Measurements from ENCODE around the gene FBXW2.
"Not testable (repeated sequence)": the region's sequence is repeated elsewhere in the genome, so short reads cannot be mapped to it uniquely, and the experiment has no call there.

The FBXW2 gene

DNA sequence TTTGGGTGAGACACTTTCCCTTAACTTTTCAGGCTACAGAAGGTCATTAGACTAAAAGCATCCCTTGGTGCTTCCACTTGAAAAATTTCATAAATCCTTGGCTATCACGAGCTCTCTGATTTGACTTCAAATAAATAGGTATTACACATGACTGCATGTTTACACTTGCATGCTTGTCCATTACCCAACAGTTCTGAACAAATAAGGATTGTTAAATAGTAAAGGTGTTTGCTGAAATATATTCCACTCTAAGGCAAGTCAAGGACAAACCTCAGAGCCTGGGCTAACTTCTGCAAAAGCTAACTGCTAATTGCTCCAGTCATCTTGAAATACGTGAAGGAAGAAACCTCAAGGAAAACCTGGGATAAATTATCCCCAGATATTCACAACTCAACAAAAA lies 14.5 kb downstream of the FBXW2 start:
- DNase-seq = no peak

DNA sequence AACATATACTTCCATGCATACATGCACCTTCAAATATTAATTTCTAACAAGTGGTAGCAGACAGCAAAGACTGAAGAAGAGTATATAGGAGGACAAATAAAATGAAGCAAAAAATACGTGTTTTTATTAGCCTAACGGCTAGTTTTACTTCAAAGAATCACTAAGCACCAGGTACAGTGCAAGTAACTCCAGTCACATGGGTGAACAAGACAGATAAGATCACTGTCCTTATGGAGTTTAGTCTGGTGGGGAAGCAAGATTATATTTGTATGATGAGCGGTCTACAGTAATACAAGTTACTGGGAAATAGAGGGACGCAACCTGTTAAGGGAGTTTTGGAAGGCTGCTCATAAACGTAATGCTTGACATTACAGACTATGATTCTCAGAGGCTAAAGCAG lies 16.0 kb downstream of the FBXW2 start:
- no peak for DNase-seq

DNA sequence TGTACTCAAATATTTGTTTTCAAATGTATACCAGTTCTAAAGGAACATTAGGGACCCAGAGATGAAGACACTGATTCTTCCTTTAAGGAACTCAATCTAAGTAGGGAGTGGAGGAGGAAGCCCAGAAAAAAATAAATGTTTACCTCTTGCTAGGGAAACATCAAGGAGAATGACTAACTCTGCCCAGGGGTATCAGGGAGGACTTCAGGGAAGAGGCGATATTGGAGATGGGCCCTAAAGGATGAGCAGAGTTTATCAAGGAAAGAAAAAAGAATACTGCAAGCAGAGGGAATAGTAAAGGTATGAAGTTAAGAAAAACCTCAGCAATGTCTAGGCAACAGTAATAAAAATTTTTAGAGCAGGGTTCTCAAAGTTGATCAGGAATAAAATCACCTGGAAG lies 16.4 kb downstream of the FBXW2 start:
- DNase-seq = no peak

DNA sequence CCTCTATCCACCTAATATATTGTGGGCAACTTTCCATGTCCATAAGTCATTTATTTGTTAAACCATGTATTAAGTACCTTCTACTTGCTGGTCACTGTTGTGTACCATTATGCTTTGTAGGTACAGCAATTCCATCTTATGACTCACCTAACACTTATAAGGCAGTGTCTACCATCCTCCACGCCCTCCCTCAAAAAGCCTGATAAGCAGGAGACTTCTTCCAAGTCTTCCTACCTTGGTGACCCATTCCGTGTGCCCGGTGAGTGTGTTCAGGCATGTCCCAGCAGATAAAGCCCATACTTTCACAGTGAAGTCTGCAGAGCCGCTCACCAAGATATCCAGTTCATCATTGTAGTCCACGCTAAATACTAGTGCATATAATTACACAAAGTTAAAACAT lies 17.4 kb downstream of the FBXW2 start:
- DNase-seq = no peak

DNA sequence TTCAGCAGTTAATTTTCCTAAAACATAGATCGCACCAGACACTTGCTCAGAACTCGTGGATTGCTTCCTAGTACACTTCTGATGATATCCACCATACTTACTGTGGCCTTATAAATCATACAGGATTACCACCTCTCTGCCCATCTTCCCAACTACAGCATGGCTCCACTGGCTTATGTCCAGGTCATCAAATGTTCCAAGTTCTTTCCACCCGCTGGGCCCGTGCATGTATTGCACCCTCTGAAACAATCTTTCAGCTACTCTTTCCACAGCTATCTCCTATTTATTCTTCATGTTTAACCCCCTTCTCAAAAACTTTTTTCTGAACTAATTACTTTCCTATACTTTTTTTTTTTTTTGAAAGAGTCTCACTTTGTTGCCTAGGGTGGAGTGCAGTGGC lies 18.5 kb downstream of the FBXW2 start:
- DNase-seq = no peak

DNA sequence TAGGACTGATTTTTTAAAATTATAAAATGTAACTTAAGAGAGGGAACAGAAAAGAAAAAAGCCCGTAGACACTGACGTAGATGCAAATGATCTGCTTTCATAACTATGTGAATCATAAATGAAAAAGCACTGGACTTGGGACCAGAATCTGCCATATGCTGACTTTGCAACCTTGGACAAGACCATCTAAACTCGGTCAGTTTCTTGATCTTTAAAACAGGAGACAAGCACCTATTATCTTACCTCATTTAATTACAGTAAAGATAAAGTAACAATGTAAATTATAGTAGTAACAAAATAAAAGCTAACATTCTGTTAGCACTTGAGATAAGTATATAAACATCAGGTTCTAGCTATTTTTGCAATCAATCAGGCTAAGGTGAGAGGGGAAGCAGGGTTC lies 20.0 kb downstream of the FBXW2 start:
- DNase-seq = no peak

DNA sequence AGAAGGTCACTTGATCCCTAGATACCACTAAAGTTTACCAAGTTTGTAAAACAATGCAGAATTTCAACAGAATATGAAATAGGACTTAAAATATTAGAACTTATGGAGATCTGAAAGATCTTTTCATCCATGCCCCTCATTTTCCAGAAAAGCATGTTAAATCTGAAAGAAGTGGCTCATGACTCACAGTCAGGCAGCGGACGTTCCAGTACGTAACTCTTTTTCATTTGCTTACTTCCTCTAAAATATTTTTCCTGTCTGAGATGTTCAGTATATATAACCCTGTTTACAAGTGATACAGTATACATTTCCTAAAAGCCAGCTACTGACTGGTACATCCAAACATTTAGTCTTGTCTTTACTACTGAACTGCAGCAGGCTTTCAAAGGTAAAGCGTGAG lies 22.3 kb downstream of the FBXW2 start:
- DNase-seq = no peak

DNA sequence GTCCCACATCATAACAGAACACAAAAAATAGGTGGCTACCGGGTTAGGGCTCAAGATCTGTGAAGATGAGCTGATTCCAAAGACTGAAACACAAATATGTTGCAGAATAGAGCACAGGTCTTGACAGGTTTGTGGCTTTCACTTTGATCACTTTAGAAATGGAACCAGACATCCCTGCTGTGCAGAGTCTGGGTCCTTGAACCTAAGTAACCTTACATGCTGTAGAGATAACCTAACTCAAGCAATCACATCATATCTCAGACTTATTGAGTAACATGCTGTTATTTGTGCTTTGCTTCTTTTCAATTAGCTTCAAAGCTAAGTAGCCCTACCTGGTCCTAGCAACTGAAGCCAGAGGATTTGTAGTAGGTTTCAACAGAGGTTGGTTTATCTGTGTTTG lies 24.3 kb downstream of the FBXW2 start:
- no peak for DNase-seq

DNA sequence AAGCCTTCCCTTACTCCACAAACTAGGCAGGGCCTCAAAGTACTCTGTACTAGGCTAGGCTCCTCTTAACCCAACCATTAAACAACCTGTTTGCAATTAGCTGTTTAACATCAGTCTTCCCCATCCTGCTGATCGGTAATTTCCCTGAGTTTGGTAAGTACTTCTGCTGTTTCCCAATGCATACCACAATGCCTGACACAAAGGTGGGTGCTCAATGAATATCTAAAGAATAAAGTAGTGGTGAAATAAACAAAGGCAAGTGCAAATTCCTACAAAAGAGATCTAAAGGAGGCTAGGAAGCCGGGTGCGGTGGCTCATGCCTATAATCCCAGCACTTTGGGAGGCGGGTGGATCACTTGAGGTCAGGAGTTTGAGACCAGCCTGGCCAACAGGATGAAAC lies 25.0 kb downstream of the FBXW2 start:
- no peak for DNase-seq

DNA sequence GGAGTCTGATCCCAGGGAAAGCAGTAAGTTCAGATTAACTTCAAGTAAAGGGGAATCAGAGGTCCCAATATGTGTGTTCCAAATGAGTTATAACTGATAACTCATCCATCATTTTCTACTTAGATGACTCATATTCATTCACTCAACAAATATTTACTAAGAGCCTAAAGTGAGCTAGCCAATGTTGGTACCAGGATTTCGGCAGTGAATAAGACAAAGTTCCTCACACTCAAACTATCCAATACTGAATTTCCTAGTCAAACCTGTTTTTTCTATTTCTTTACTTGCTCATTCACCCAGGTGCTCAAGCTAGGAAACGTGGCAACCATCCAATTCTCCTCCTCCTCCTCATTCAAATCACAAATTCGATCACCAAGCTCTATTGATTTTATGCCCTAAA lies 25.8 kb downstream of the FBXW2 start:
- no peak for DNase-seq

DNA sequence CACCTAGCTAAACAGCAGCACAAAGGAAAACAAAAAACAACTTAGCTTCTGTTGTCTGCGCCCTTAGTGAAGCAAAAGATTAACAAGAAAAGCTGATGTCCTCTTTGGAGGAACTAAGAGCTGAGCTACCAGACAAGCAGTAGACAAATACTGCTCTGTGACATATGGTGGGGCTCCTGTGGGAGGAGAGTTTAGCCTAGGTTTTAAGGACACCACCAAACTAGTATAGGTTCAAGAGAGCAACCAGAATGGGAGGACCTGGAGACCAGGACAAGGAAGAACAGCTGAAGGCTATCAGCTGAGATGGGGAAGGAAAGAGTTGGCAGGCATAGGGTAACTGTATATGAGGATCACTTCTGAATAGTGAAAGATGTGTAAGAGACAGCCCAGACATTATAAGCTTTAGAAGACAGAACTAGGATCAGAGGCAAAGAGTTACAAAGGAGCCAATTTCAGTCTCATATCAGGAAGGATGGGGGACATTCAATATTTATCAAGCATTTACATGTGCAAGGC lies 27.2 kb downstream of the FBXW2 start:
- DNase-seq = no peak

DNA sequence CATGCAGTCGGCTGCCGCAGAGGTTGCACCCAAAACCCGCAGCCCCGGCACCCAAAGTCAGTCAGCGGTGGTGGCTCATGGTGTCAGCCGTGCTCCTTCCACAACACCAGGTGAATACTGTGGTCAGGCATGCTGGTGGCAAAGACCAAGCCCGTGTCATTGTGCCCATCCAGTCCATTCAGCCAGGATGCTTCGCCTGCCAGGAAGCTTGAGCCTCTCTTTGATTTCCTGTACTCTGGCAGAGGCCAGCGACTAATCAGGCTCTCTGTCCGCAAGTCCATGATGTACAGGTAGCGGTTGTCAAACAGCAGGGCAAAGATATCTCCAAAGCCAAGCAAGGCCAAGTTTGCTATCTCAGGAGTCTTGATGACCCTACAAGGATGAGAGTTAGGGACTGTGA lies 28.7 kb downstream of the FBXW2 start:
- DNase-seq = no peak

DNA sequence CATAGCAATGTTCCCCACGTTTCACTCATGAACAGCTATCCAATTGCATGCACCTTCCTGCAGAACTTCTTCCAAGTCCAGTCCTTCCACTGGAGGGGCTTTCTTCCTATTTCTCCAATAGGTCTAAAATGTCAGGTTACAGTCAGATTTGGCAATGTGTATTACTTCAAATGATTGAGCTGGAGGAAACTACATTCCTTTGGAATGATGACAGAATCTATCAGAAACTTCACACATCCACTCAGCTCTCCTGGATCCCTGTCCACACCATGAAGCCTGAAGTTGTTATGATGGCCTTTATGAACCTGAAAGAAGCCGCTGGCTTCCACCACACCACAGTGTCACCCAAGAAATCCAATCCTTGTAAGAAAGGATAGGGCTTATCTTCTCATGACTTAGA lies 32.2 kb downstream of the FBXW2 start:
- no peak for DNase-seq

DNA sequence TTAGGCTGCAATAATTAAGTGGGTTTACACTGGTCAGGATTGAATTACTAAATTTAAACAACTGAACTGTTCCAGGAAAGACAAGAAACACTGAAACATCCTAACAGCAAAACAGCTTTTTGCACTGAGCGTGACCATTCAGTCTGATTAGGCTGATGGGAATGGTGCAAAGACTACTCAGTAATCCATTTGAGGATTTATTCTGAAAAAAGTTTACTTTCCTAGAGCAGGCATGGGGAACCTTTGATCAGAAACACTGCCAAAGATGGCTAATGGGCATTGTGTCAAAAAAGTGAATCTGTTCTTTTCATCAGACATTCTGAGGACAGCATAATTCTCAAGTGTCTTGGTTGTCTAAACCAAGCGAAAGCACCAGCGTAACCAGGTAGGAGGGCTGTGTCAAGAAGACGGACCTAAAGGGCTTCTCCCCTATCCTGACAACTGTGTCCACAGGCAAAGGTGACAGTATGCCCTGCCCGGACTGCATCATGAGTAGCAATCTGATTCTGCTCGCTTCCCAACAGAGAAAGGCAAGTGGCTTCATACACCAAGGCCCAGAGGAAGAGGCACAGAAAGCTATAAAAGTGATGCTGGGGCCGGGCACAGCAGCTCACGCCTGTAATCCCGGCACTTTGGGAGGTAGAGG lies 33.3 kb downstream of the FBXW2 start:
- DNase-seq = no peak

DNA sequence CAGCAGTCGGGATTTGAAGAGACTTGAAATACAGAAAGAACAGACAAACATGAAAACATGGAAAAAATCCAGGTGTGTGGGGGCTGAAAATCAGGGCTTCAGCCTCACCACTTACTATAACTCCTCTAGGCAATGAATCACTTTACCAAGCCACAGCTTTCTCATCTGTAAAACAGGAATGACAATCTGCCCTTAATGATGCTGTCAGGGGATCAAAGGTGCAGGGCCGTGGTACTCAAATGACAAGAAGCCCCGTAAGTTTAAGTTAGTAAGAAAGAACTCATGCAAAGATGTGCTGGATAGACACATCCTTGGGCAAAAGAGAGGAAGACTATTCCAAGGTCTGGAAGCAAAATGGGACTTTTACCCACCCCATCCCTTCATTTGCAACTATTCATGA lies 34.7 kb downstream of the FBXW2 start:
- no peak for DNase-seq

DNA sequence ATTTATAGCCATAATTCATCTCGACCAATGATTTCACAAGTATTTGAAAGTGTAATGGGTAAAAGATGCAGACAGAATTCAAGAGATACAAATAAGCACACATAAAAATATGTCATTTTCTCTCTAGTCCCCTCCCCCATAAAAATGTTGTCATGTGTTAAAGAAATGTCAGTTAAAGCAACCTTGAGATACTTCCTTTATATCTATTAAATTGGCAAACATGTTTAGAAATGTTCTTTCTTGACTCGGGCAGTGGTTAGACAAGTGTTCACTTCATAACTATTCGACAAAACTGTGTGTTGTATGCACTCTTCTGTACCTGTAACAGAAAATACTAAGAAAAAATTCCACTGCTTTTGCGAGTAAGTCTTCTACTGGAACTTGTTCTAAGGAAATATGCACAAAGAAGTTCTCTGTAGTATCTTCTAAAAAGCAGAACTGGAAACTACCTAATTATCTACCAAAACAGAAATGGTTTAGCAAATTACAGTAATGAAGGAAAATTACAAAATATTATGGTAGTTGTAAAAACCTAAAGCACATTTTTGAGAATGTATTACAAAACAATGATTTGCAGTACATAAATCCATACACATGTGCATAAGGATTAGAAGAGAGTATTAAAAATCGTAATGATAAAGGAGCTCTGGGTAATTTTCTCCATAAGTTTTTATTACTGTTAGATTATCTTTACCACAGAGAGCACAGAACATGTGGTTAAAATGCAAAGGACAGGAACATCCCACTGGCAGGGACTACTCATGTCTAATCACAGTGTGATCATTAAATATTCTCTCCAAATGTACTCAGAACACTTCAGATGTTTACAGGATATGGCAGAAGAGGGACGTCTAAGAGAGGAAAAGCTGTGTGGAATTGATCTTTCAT lies 35.9 kb downstream of the FBXW2 start:
- no peak for DNase-seq

DNA sequence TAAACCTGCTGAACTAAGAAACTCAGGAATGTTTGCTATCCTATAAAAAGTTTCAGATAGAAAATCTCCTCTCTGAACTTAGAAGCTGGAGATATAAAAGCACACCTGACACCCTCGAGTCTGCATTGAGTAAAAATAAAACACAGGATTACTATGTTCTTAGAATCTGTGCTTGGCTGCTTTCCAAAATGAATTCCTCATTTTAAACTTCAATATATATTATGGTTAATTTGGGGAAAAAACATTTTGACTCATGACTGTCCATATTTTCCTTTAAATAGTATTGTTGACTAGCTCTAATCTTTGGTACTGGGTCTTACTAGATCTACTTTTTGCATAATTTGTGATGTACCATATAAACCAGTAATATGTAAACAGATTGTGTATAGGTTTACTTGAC lies 36.7 kb downstream of the FBXW2 start:
- DNase-seq = no peak

DNA sequence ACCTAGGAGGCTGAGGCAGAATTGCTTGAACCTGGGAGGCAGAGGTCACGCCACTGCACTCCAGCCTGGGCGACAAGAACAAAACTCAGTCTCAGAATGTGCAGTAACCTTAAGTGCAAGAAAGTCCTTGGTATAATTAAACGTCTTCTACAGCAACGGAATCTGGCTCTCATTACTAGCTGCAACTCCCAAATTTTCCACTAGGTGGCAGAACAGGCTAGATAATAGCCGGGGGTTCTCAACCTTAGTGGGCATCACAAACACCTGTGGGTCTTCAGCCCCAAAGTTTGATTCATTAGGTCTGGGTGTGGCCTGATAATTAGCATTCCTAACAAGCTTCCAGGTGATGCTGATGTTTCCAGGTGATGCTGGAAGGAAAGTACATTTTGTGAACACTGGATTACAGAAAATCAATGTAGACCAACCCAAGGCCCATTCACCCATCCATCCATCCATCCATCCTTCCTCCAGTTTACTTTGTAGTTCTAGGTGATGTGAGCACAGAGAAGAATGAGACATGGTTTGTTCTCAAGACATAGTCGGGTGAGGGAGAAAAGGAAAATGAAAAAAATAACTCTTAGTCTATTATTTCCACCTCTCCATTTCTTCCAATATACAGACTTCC lies 37.3 kb downstream of the FBXW2 start:
- no peak for DNase-seq

DNA sequence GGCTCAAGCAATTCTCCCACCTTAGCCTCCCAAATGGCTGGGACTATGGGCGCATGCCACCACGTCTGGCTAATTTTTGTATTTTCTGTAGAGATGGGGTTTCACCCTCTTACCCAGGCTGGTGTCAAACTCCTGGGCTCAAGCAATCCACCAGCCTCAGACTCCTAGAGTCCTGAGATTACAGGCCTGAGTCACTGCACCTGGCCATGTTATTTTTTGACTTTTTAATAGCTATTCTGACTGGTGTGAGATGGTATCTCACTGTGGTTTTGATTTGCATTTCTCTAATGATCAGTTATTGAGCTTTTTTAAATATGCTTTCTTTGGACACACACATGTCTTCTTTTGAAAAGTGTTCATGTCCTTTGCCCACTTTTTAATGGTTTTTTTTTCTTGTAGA lies 38.2 kb downstream of the FBXW2 start:
- DNase-seq = no peak

DNA sequence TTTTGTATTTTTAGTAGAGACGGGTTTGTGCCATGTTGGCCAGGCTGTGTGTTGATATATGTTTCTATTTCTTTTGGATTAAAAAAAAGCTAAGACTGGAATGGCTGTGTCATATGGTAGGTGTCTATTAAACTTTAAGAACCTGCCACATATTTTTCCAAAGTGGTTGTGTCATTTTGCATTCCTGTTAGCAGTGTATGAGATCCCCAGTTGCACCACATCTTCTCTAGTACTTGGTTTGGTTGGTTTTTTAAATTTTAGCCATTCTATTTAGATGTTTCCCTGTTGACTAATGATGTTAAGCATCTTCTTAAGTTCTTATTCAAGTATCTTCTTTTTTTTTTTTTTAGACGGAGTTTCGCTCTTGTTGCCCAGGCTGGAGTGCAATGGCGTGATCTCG lies 42.8 kb downstream of the FBXW2 start:
- no peak for DNase-seq

DNA sequence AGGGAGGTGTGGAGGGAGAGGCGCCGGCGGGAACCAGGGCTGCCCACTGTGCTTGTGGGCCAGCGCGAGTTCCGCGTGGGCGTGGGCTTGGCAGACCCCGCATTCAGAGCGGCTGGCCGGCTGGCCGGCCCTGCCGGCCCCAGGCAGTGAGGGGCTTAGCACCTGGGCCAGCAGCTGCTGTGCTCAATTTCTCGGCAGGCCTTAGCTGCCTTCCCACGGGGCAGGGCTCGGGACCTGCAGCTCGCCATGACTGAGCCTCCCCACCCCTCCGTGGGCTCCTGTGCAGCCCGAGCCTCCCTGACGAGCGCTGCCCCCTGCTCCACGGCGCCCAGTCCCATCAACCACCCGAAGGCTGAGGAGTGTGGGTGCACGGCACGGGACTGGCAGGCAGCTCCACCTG lies 46.9 kb downstream of the FBXW2 start:
- not testable (repeated sequence) for DNase-seq

DNA sequence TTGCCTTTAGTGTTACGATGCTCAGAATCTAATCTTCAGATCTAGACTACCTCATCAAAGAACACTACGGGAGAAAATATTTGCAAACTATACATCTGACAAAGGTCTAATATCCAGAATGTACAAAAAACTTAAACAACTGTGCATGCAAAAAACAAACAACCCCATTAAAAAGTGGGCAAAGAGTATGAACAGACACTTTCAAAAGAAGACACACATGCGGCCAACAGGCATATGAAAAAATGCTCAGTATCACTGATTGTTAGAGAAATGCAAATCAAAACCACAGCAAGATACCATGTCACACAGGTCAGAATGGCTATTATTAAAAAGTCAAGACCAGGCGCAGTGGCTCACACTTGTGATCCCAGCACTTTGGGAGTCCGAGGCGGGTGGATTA lies 47.9 kb downstream of the FBXW2 start:
- no peak for DNase-seq

DNA sequence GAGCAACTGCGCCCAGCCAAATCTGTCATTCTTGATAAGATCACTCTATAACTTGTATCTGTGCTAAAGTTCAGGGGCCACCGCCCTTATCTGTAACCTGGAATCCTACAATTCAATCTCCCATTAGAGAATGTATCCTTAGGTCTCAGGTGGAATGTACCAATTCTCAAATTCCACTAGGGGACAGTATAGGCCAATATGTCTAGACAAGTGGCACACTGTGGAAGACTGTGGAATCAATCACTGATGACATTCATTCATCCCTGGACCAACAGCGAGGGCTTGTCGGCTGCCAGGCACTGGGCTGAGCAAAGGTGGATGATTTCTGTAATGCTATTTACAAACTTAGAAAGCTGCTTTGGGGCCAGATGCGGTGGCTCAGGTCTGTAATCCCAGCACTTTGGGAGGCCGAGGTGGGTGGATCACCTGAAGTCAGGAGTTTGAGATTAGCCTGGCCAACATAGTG lies 50.2 kb downstream of the FBXW2 start:
- no peak for DNase-seq

DNA sequence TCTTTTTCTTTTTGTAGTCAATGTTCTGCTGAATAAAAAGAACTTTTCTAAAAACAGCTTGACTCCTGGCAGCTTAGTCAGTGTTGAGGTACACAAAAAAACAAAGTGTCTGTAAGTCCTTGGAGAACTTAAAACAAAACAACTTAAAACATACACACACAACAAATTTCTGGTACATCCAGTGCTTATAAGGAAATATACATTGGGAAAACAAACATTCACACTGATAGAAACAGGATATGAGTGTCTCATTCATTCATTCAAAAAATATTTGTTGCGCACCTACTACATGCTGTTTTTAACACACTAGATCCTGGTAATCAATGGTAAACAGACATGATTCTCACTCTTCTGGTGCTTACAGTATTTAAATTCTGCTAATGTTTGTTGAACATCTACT lies 51.5 kb downstream of the FBXW2 start:
- no peak for DNase-seq

All from cortex of kidney (tissue), 1 donor.